HepG2 (cell line): ENCODE data around the gene LYPD6. TPM values are rescaled to one million over a fixed set of nuclear protein-coding genes. Genes with fewer than 3 reads are reported as not detected.

ENCODE experiments used
- ATAC-seq: fragments of 200-7000 bp; cut with Tn5 transposase; 3 replicates; pipeline ENCODE4 v1.9.1; 2020; ENCODE audit warnings: mild to moderate bottlenecking, moderate library complexity
- BruUV-seq: library from RNA; stranded (reverse); fragments of 400-500 nt; replicated peaks from 2 replicates; lab custom pipeline; 2021; lab: Mats Ljungman, UMichigan
- CTCF ChIA-PET: fragments of 300-600 bp; formaldehyde crosslinking; extraction: SDS; loops from one replicate; lab custom pipeline; 2021; ENCODE audit warnings: low total read pairs, inconsistent platforms, low intra/inter-chr PET ratio; lab: Yijun Ruan, JAX
- POLR2A ChIA-PET: fragments of 350-600 bp; sonication (Branson Sonifier 250); formaldehyde crosslinking; loops from one replicate; lab custom pipeline; 2020; ENCODE audit warnings: antibody characterized with exemption, inconsistent platforms; lab: Yijun Ruan, JAX
- DNase-seq: peaks from one replicate; pipeline ENCODE4 v3.0.0-alpha.2; 2015; ENCODE audit warnings: low spot score
- FAIRE-seq: peaks from 3 replicates; lab custom pipeline; 2011; peaks lifted over from hg19 to GRCh38; lab: Jason Lieb, UNC
- H2AFZ ChIP-seq: one replicate; pipeline ENCODE4 v1.6.1; 2011; ENCODE audit warnings: low read length, inconsistent platforms
- H3K27ac ChIP-seq: fragments of 300-600 bp; 3 replicates; pipeline ENCODE4 v1.8.0; 2011; ENCODE audit warnings: mixed run types, mild to moderate bottlenecking, mixed read lengths, low read length, inconsistent platforms; ENCODE audit not compliant: insufficient read depth; ENCODE audit errors: extremely low read length
- H3K27me3 ChIP-seq, 2 experiments: fragments of 200-600 bp in 1 of 2; 2 replicates in 1 of 2; 3 replicates in 1 of 2; pipeline versions ENCODE4 v1.6.0 to v1.8.0; 2011; ENCODE audit warnings: low read length in 2 of 2, mild to moderate bottlenecking in 2 of 2, moderate library complexity in 2 of 2, inconsistent platforms in 1 of 2; ENCODE audit not compliant: insufficient read depth in 2 of 2, control insufficient read depth in 1 of 2
- H3K36me3 ChIP-seq, 2 experiments: fragments of 200-600 bp in 1 of 2; replicated peaks in 1 of 2; 2 replicates in 1 of 2; 3 replicates in 1 of 2; pipeline versions ENCODE4 v1.5.1 to v1.8.0; 2011; ENCODE audit warnings: low read length in 2 of 2, inconsistent platforms in 1 of 2; ENCODE audit not compliant: insufficient read depth in 2 of 2, control insufficient read depth in 1 of 2
- H3K4me1 ChIP-seq: 2 replicates; pipeline ENCODE4 v1.5.1; 2012; ENCODE audit warnings: low read length, inconsistent platforms; ENCODE audit not compliant: insufficient read depth
- H3K4me2 ChIP-seq: 2 replicates; pipeline ENCODE4 v1.6.0; 2011; ENCODE audit warnings: low read depth, low read length, inconsistent platforms
- H3K4me3 ChIP-seq, 3 experiments: fragments of 200-600 bp in 1 of 3; sonication (generic), shearing (Covaris generic) in 1 of 3; replicated peaks in 1 of 3; 2 replicates each; pipeline ENCODE4 v1.5.1; 2011 to 2016; ENCODE audit warnings: low read length in 3 of 3, inconsistent platforms in 2 of 3, low read depth in 2 of 3, mild to moderate bottlenecking in 2 of 3, control low read depth in 1 of 3, mixed read lengths in 1 of 3; ENCODE audit not compliant: insufficient read depth in 1 of 3
- H3K79me2 ChIP-seq: one replicate; pipeline ENCODE4 v1.6.1; 2011; ENCODE audit warnings: low read length, inconsistent platforms; ENCODE audit not compliant: insufficient read depth
- H3K9ac ChIP-seq: 2 replicates; pipeline ENCODE4 v1.6.0; 2011; ENCODE audit warnings: mild to moderate bottlenecking, low read depth, low read length, inconsistent platforms; ENCODE audit not compliant: insufficient read depth
- H3K9me3 ChIP-seq: 2 replicates; pipeline ENCODE4 v1.5.1; 2012; ENCODE audit warnings: mild to moderate bottlenecking, low read length
- H4K20me1 ChIP-seq: 2 replicates; pipeline ENCODE4 v1.6.0; 2011; ENCODE audit warnings: inconsistent platforms, mild to moderate bottlenecking, low read length, moderate library complexity; ENCODE audit not compliant: insufficient read depth
- ELF3 ChIP-seq: IDR thresholded peaks from 2 replicates; pipeline ENCODE4 v1.6.1; 2016; ENCODE audit warnings: missing genetic modification reagents, missing compliant biosample characterization
- PAX8 ChIP-seq: sonication (generic); formaldehyde crosslinking; IDR thresholded peaks from 2 replicates; pipeline ENCODE4 v1.8.0; 2022; ENCODE audit warnings: mild to moderate bottlenecking, missing genetic modification reagents, borderline replicate concordance
- WGBS: methylation state at CpG from one replicate; pipeline ENCODE4 v1.1.6; 2017; ENCODE audit warnings: low lambda C conversion rate; 5-methylcytosine and 5-hydroxymethylcytosine counted together
- in situ Hi-C: cut with HindIII; loops from 2 replicates; pipeline ENCODE4 v1.10.0; 2017; ENCODE audit warnings: low pct_unique_long_range_greater_than_20kb; ENCODE audit not compliant: extremely low pct_ligation_motif_present
- intact Hi-C: fragments of 100-400 bp; cut with micrococcal nuclease; formaldehyde crosslinking; loops from one replicate; pipeline ENCODE4 v1.10.0; 2022; ENCODE audit not compliant: unreplicated experiment
- polyA plus RNA-seq, 8 experiments: library from polyadenylated mRNA; depleted of rRNA in 3 of 8; stranded (reverse) in 7 of 8; unstranded in 1 of 8; fragments of >200 nt; fragmentation: Illumina TruSeq in 4 of 8; extraction: Trizol in 4 of 8; gene quantifications; 2 replicates each; pipeline versions ENCODE4 v1.2.1 to v1.2.3, GENCODE V29; 2011 to 2016; ENCODE audit warnings: low read depth in 4 of 8, missing spikeins in 1 of 8, mixed read lengths in 1 of 8; ENCODE audit not compliant: insufficient read depth in 1 of 8
- total RNA-seq, 5 experiments: library from RNA; depleted of rRNA; stranded (reverse); fragments of >200 nt; fragmentation: Illumina TruSeq; extraction: Trizol; gene quantifications; 2 replicates each; pipeline ENCODE4 v1.2.3, GENCODE V29; 2016; ENCODE audit warnings: low read depth in 1 of 5
- TF ChIP-seq, protein P1 (sequence below): sonication (generic); formaldehyde crosslinking; IDR thresholded peaks from 2 replicates; pipeline ENCODE4 v1.8.1; 2023; ENCODE audit warnings: missing genetic modification reagents, inconsistent platforms, borderline replicate concordance
- TF ChIP-seq, protein P2 (sequence below): sonication (generic); formaldehyde crosslinking; conservative IDR thresholded peaks from 2 replicates; pipeline ENCODE4 v1.4.0; 2020; ENCODE audit warnings: mild to moderate bottlenecking, missing genetic modification reagents, moderate library complexity

Gene LYPD6
- total and polyA plus RNA-seq, 2 of the 13 experiments (the other 11 are each of a cell fraction or from before 2014, with no cell fraction given), result 0.01 to 0.07 TPM

DNA sequence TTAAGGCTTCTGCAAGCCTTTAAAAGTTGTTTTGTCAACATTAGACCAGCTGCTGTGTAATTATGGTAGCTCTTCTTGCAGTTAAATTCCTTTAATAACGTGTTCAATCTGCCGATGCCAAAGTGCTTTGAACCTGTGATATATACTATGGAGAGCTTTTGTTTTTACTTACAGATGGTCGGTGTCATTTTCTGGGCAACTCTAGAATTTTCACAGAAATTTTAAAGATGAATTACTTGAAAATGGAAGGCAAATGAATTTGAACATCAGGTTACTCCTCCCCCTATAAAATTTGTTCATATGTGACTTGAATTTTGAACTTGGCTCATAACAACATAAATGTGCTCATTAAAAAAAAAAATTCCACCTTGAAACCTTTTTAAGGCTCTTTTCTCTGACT lies 23.0 kb downstream of the LYPD6 start:
- POLR2A ChIA-PET, result no interaction called here
- H3K27me3 ChIP-seq, result no peaks in the 10 kb centered on the region
- no peak overlapping the region for H3K4me2 ChIP-seq
- CTCF ChIA-PET, result no interaction called here
- no peak overlapping the region for H3K27ac ChIP-seq
- no TSS peak for BruUV-seq
- FAIRE-seq, result no peak
- 18% methylated on average over 3 of the region's 3 CpGs for WGBS
- intact Hi-C loops, result no loop called here
- H3K9ac ChIP-seq, result no peak overlapping the region
- no peaks in the 10 kb centered on the region for H3K36me3 ChIP-seq
- TF ChIP-seq PAX8 (CRISPR knock-in tag) (no peak), ELF3 (CRISPR knock-in tag) (no peak)
- TF ChIP-seq, protein P1, sequence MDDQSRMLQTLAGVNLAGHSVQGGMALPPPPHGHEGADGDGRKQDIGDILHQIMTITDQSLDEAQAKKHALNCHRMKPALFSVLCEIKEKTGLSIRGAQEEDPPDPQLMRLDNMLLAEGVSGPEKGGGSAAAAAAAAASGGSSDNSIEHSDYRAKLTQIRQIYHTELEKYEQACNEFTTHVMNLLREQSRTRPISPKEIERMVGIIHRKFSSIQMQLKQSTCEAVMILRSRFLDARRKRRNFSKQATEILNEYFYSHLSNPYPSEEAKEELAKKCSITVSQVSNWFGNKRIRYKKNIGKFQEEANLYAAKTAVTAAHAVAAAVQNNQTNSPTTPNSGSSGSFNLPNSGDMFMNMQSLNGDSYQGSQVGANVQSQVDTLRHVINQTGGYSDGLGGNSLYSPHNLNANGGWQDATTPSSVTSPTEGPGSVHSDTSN, result no peak
- TF ChIP-seq, protein P2, sequence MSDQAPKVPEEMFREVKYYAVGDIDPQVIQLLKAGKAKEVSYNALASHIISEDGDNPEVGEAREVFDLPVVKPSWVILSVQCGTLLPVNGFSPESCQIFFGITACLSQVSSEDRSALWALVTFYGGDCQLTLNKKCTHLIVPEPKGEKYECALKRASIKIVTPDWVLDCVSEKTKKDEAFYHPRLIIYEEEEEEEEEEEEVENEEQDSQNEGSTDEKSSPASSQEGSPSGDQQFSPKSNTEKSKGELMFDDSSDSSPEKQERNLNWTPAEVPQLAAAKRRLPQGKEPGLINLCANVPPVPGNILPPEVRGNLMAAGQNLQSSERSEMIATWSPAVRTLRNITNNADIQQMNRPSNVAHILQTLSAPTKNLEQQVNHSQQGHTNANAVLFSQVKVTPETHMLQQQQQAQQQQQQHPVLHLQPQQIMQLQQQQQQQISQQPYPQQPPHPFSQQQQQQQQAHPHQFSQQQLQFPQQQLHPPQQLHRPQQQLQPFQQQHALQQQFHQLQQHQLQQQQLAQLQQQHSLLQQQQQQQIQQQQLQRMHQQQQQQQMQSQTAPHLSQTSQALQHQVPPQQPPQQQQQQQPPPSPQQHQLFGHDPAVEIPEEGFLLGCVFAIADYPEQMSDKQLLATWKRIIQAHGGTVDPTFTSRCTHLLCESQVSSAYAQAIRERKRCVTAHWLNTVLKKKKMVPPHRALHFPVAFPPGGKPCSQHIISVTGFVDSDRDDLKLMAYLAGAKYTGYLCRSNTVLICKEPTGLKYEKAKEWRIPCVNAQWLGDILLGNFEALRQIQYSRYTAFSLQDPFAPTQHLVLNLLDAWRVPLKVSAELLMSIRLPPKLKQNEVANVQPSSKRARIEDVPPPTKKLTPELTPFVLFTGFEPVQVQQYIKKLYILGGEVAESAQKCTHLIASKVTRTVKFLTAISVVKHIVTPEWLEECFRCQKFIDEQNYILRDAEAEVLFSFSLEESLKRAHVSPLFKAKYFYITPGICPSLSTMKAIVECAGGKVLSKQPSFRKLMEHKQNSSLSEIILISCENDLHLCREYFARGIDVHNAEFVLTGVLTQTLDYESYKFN, result no peak
- TF ChIP-seq, all 625 proteins: peak for 0
- H3K79me2 ChIP-seq, result no peaks in the 10 kb centered on the region
- ATAC-seq (no peak), DNase-seq (no peak)
- H3K9me3 ChIP-seq, result no peaks in the 10 kb centered on the region
- no peak overlapping the region for H2AFZ ChIP-seq
- H3K4me1 ChIP-seq, result no peaks in the 10 kb centered on the region
- in situ Hi-C loops, result no loop called here
- no peak overlapping the region for H3K4me3 ChIP-seq
- no peaks in the 10 kb centered on the region for H4K20me1 ChIP-seq
